Activated CD8-positive, alpha-beta memory T cell treated with anti-CD3 and anti-CD28 coated beads for 4 hours (primary cell): ENCODE measurements around the gene NUP188.
"Not testable (repeated sequence)": the region's sequence is repeated elsewhere in the genome, so short reads cannot be mapped to it uniquely, and the experiment has no call there.

ENCODE experiments used
- DNase-seq, 2 donors: peaks; one replicate each; pipeline ENCODE4 v3.0.0-alpha.2; 2020; ENCODE audit warnings: low read depth in 2 of 2

NUP188 gene

DNA sequence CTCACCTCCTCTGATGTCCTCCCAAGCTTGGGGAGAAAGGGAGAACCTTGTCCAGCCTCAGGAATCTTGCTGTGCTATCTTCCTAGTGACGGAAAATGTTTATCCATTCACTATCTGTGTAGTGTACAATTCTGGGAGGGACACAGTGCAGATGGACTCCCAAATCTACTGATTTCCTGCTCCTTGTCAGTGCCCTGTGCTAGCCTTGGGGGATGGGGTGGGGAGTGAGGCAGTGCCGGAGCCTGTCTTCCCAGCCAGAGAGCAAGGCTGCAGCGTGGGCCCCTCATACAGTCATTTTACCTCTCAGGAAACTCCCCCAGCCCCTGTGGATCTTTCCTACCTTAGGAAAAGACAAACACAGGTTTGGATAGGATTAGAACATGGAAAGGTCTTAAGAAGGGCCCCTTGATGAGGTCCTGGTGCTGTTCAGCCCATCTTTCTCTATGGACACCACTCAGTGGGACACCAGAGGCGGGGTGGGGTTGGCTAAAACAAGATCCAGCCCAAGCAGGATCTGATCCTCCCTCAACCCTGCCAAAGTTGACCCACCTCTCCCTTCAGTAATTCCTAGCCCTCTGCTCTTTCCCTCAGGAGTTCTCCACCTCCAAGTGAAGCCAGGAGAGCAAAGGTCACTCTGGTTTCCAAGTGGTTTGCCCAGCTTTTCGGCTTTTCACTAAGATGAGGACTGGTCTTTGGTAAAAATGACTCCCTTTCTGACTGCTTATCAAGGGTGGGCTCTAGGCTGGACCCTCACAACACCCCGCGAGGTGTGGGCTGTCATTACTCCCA, 3.5 kb upstream of the NUP188 start:
- DNase-seq: no peak

DNA sequence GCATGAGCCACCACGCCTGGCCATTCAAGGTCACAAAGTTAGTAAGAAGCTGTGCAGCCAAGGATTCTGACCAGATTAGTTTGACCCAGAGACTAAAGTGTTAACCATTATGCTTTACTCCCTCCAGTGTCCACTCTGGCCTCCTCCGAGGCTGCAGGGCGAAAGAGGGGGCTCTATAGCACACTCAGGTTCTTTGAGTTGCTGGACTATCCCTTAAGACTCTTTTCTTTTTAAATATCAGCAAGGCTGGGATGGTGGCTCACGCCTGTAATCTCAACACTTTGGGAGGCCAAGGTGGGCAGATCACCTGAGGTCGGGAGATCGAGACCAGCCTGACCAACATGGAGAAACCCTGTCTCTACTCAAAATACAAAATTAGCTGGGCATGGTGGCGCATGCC, 2.5 kb upstream of the NUP188 start:
- not testable (repeated sequence) for DNase-seq

DNA sequence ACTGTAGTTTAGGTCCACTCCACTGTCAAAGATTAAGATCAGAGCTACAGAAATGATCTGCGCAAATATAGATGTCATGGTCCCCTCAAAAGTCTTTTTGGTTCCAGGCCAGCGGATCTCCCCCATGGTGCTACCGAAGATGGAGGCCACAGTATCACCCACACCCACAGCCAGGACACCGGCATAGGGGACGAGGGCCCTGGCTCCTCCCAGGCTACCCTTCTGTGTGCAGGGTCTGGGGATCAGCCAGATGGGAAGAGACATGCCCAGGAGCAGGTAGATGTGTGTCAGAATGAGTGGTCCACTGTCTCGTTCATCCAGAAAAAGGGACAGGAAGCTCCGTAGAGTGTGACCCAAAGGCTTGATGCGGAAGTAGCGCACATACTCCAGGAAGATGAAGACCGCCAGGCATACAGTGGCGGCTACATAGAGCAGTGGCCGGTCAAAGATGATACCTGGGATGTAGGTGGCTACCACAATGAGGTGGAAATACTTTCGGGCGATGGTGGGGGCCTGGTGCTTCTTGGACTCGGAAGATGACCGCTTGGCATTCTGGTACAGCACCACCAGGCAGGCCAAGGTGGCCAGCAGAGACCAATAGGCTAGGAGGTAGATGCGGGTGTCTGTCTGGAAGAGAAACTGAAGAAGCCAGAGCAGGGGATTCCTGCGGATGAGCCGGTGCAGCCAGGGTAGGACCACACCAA, 1.5 kb upstream of the NUP188 start:
- no peak for DNase-seq

DNA sequence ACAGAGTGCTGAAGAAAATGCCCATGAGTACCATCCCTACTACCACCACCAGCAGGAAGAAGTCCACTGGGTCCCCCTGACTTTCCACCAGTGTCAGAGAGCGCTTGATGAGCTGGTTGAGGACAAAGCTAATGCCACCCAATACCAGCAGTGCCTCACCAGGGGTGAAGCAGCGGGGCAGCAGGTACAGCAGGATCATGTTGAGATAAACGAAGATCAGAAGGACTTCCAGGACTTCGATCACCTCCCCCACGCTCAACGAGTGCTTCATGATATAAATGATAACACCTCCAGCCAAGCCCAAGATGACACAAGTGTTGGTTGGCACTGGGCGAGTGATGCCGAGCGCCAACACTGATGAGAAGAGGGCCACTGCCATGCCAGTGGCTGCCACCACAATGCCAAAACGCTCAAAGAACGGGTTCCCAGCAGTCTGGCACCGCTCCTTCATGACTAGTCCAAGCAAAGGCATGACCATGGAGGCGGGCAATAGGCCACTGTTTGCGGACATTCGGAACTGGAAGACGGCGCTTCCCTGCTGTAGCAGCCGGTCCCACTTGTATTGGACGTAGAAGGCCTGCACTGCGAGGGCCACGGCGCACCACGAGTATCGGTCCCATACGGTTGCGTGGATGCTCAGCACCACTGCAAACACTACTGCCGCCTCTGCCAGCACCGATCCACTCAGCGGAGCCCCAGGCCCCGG, 775 bp upstream of the NUP188 start:
- no peak for DNase-seq

DNA sequence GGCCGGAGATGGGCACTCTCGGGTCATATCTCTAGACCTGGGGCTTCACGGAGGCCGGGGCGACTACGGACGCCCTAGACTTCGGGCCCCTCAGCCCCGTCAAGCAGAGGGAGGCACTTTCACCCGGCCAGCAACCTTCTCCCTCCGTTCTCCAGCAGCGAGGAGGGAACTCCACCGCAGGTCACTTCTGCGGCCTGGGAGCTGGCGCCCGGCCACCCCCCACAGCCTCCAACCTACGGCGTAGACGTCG, 297 bp upstream of the NUP188 start:
- DNase-seq: no peak

DNA sequence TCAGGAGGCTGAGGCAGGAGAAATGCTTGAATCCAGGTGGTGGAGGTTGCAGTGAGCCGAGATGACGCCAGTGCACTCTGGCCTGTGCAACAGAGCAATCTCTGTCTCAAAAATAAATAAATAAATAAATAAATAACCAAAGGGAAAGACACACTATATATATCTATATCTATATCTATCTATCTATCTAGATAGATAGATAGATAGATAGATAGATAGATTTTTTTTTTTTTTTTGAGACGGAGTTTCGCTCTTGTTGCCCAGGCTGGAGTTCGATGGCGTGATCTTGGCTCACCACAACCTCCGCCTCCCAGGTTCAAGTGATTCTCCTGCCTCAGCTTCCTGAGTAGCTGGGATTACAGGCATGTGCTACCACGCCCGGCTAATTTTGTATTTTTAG, 13.9 kb downstream of the NUP188 start:
- DNase-seq: not testable (repeated sequence)

DNA sequence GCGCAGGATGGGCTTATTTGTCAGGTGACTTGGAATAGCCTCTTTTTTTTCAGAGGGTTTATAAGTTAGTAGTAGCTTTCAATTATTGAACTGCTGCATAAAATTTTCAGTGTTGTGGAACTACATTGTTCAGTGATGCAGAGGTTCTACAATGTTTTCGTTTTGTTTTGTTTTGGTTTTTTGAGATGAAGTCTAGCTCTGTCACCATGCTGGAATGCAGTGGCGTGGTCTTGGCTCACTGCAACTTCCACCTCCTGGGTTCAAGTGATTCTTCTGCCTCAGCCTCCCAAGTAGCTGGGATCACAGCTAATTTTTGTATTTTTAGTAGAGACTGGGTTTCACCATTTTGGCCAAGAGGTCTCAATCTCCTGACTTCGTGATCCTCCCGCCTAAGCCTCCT, 22.0 kb downstream of the NUP188 start:
- DNase-seq: no peak

DNA sequence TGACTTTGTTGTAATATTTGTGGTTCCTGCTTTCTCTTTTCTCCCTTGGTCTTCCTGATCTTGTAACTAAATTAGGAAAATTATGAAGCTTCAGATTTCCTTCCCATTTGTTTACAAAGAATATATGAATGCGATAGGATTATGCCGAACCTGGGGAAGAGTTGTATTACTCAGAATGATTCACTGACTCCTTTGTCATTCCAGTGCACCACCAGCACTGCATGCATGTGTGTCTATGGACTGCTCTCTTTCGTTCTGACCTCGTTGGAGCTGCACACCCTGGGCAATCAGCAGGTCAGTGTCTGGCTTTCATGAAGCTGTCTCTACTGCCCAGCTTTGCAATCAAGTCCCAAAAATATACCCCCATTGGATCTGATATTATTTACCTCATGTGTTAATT, 25.5 kb downstream of the NUP188 start:
- DNase-seq: no peak

DNA sequence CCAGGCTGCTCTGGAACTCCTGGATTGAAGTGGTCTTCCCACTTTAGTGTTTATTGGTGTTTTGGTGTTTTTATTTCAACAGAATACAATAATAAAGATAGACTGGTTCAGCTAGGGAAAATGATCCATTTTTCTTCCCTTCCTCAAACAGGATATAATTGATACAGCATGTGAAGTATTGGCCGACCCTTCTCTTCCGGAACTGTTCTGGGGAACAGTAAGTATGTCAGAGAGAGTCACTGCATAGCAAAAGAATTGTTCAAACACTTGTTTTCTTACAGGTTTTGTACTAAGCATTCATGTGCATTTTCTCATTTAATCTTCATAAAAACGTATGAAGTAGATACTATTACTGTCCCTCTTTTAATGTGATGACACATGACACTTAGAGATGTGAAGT, 31.6 kb downstream of the NUP188 start:
- DNase-seq: no peak

DNA sequence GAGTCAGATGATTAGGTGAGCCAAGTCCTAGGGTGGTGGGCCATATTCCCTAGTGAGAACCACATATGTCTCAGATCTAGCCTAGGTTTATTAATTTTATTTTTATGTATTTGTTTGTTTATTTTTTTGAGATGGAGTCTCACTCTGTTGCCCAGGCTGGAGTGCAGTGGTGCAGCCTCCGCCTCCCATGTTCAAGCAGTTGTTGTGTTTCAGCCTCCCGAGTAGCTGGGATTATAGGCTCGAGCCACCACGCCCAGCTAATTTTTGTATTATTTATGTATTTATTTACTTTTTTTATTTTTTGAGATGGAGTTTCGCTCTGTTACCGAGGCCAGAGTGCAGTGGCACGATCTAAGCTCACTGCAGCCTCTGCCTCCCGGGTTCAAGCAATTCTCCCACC, 36.0 kb downstream of the NUP188 start:
- no peak for DNase-seq

DNA sequence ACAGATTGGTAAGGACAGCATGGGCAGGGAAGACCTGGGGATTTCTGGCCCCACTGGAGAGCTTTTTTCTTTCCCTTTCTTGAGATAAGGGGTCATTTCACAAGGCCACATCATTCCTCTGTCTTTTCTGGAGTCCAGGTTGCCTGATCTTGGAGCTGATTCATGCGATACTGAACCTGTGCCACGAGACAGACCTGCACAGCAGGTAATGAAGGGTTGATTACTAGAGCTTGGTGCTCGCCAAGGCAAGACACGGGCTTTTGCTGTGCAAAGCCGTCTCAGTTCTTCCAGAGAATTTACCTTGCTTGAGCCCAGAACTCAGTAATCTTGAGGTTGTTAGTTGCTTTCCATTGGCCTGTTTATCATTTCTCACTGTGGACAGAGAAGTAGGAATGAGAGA, 39.2 kb downstream of the NUP188 start:
- DNase-seq: no peak

DNA sequence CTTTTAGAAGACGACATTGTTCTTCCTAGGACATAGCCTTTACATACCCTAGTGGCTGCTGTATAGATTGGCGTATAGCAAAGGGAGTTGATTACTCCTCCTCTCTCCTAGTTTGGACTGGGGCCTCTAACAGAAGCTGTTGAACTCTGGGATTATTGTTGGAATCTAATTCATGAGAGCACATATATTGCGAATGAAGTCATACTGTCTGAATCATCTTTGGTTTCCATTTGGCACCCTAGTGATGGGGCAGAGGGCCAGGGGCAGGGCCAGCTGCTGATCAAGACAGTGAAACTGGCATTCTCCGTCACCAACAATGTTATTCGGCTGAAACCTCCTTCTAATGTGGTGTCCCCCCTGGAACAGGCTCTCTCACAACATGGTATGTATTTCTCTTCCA, 40.3 kb downstream of the NUP188 start:
- DNase-seq: no peak

DNA sequence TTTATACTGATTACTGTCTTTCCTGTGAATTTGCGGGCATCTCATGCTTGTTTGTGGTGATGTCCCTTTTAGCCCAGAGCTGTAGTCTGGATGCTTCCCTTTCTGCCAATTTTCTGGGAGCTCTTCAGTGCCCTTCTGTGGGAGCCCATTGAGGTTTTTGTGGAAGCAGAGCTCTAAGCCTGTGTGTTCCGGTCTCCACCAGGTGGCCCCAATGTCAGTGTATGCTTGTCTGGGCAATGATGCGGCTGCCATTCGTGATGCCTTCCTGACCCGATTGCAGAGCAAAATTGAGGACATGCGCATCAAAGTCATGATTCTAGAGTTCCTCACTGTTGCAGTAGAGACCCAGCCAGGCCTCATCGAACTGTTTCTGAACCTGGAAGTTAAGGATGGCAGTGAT, 45.5 kb downstream of the NUP188 start:
- no peak for DNase-seq

DNA sequence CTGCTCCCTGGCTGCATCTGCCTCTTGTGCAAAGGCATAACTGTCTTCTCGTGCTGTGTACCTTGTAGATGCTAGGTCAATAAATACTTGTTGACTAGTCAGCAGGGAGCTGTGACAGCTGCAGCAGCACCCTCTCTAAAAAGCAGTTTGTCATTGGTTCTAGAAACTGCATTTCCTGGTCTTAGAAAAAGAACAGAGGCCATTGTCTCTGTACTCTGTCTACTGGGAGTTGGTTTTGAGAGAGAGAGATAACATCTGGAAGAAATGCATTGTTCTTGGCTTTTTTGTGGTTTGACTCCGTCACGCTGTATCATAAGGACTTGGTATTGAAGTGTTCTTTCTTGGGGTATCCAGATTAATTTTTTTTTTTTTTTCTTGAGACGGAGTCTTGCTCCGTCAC, 48.3 kb downstream of the NUP188 start:
- DNase-seq: no peak

DNA sequence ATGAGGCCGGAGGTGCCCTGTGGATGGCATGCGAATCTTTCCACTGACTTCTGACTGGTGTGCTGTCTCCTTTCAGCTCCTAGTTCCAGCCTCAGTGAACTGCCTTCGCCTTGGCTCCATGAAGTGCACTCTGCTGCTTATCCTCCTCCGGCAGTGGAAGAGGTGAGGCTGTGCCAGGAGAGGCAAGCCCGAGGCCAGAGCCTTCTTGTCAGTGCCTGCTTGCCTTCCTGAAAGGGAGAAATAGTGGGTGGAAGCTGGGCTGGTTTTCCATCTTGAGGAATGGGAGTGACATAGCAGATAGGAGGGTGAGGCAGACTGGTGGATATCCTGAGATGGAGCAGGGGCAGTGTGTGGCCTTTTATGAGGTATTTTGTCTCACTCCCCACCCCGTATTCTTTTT, 51.0 kb downstream of the NUP188 start:
- DNase-seq: no peak

DNA sequence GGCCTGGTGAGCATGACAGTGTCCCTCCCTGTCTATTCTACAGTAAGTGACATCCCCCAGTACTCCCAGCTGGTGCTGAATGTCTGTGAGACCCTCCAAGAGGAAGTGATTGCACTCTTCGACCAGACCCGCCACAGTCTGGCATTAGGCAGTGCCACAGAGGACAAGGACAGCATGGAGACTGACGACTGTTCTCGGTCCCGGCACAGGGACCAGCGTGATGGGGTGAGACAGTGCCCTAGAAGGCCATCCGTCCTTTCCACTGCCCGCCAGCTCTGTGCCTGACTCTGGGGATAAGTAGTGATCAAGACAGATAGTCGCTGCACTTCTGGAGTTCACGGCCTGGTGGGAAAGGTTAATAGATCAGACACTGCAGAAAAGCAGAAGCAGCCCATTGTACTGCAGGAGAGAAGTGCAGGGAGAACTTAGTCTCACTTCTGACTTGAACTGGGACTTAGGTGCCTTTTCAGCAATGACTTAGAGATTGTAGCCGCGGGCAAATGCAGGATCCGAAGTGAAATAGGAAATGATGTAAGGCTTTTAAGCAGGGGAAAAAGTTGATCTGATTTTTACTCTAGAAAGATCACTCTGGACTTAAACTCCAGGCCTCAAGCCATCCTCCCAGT, 52.2 kb downstream of the NUP188 start:
- DNase-seq: no peak

DNA sequence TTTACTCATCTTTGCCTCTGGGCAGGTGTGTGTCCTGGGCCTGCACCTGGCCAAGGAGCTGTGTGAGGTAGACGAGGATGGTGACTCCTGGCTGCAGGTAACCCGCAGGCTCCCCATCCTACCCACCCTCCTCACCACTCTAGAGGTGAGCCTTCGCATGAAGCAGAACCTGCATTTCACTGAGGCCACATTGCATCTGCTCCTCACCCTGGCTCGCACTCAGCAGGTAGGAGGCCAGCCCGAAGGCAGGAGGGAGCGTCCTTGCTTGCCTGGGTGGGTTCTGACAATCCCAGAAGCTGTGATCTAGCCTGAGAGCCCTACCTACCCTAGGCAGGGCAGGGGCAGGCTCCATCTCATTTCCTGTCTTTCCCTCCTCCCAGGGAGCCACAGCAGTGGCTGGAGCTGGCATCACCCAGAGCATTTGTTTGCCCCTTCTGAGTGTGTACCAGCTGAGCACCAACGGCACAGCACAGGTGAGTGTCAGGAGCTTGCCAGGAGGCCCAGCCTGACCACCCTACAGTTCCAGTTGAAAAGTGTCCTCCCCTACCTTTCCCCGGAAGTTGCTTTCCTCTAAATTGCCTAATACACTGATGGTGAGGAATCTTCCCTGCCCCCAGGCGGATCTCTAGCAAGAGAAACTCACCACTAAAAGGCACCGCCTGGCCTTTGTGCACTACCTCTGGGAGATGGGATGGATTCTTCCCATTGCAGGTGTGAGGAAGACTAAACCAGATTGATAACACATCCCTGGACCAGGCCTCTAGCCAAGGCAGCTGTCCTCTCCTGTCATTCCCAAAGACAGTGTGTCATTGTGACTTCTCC, 54.2 kb downstream of the NUP188 start:
- no peak for DNase-seq

DNA sequence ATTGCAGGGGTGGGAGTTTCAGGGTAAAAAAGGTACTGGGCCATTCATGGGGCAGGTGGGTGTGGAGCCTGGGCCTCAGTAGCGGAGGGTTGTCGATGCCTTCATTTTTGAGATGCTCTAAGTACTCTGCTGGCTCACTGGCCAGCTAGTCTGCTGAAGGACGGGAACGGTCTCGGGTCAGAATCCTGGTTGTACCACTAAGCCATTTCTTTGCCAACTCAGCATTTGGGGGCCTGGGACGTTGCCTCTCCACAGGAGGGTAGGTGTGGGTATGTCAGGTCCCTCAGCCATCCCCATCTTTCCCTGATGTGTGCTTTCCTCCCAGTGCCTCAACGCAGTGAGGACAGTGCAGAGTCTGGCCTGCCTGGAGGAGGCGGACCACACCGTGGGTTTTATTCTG, 55.5 kb downstream of the NUP188 start:
- DNase-seq: no peak

DNA sequence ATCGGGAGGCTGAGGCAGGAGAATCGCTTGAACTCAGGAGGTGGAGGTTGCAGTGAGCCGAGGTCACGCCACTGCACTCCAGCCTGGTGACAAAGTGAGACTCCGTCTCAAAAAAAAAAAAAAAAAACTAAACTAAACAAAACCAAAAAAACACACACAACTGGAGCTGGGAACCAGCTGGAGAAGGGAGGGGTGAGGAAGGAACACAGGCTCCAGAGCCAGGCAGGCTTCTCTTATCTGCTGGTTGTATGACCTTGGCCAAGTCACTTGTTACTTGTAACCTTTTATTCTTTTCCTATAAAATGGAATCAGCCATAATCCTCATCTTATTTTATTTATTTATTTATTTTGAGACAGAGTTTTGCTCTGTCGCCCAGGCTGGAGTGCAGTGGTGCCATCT, 56.7 kb downstream of the NUP188 start:
- DNase-seq: not testable (repeated sequence)

DNA sequence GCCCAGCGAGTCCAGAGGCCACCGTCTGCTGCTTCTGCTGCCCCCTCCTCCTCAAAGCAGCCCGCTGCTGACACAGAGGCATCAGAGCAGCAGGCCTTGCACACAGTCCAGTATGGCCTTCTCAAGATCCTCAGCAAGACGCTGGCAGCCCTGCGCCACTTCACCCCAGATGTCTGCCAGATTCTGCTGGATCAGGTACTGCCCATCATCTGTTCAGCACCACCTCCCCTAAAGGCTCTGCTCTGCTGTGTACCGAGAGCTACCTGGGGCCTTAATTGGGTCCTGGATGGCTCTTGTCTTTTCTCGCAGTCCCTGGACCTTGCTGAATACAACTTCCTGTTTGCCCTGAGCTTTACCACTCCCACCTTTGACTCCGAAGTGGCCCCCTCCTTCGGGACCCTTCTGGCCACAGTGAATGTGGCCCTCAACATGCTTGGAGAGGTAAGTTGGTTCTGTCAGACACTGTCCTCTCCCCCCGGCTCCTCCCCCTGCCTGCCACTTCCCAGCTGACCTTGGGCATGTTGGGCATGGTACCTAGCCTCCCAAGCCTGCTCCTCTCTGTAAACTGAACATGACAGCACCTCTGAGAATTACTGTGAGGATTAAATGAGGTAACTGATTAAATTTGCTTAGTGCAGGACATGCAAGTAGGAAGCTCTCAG, 58.0 kb downstream of the NUP188 start:
- no peak for DNase-seq

DNA sequence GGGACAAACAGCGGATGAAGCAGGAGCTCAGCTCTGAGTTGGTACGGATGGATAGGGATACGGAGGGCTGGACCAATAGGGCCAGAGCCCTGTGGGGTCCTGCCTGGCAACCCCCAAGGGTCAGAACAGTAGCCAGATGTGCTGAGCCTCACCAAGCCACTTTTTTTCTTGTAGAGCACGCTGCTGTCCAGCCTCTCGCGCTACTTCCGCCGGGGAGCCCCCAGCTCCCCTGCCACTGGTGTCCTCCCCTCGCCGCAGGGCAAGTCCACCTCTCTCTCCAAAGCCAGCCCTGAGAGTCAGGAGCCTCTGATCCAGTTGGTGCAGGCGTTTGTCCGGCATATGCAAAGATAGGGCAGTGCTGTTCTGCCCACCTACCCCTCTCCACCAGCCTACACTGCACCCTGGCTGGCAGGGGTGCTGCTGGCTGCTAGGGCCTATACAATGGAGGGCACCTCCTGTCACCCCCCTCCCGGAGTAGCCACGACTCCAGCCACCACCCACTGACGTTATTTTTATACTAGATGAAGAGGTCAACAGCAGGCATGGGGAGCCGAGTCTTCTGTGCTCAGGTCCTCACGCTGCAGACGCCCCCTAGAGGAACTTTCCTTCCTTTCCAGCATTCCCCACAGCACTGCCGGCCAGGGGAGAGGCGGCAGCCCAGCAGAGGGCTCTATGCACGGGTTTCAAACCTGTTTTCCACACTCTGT, 59.0 kb downstream of the NUP188 start:
- no peak for DNase-seq
